Uterine smooth muscle cell (primary cell): ENCODE measurements around the gene PIK3R6. TPM values are rescaled to one million over a fixed set of nuclear protein-coding genes. Genes with fewer than 3 reads are reported as not detected.

Experiments used
- total RNA-seq: library from RNA; depleted of rRNA; stranded (reverse); fragments of >200 nt; gene quantifications from 2 replicates; pipeline ENCODE4 v1.2.3, GENCODE V29; 2014

Gene PIK3R6
- total RNA-seq: 0.22 TPM in 1 of 2 replicates, not detected in the other

GRCh38 chr17:8867361-8867981 is at the start of gene PIK3R6:
PIK3R6 (minus strand) TSS chr17:8867674; CDS start chr17:8849794, 17,880 bp downstream.

GRCh38 chr17:8798846-8799569 is 68.5 kb downstream of the PIK3R6 start, which contains the start of gene MFSD6L:
MFSD6L (minus strand) TSS chr17:8799365; CDS start chr17:8799120, 245 bp downstream.

GRCh38 chr17:8758137-8758596 is 109.3 kb downstream of the PIK3R6 start, which contains the start of gene SPDYE4:
SPDYE4 (minus strand) TSS chr17:8758546; CDS start chr17:8758382, 164 bp downstream.

Other genes starting within 250 kb of the PIK3R6 start
- 117 and 142 TPM in 2 replicates for gene MYH10, start 236.9 kb downstream of the PIK3R6 start, total RNA-seq
- not detected in 2 replicates for gene CCDC42, start 122.8 kb downstream of the PIK3R6 start, total RNA-seq
- not detected in 2 replicates for gene SPDYE4, start 109.1 kb downstream of the PIK3R6 start, total RNA-seq
- gene MFSD6L, start 68.3 kb downstream of the PIK3R6 start, total RNA-seq: not detected in 2 replicates
- not detected in 2 replicates for gene PIK3R5, start 98.0 kb upstream of the PIK3R6 start, total RNA-seq
- 0.11 and 0.12 TPM in 2 replicates for gene NTN1, start 153.8 kb upstream of the PIK3R6 start, total RNA-seq